Tibial nerve (tissue), 4 donors: ENCODE data around the gene R3HDM4. TPM values are rescaled to one million over a fixed set of nuclear protein-coding genes. Genes with fewer than 3 reads are reported as not detected.

Experiments used
- DNase-seq, 2 donors: peaks; one replicate each; pipeline ENCODE4 v3.0.0-alpha.2; 2019; ENCODE audit warnings: low spot score in 2 of 2
- H3K27ac ChIP-seq, 4 donors: fragments of 200-600 bp; sonication (generic) in 3 of 4; one replicate each; pipeline ENCODE4 v1.5.1; 2017 to 2019; ENCODE audit warnings: mild to moderate bottlenecking in 1 of 4
- H3K27me3 ChIP-seq, 2 donors: fragments of 200-600 bp; sonication (generic) in 1 of 2; one replicate each; pipeline versions ENCODE4 v1.5.1 to v1.6.0; 2017 to 2019
- H3K36me3 ChIP-seq, 3 donors: fragments of 200-600 bp; sonication (generic); one replicate each; pipeline ENCODE4 v1.5.1; 2018 to 2019
- H3K4me1 ChIP-seq, 4 donors: fragments of 200-600 bp; sonication (generic) in 3 of 4; one replicate each; pipeline ENCODE4 v1.5.1; 2017 to 2019
- H3K4me3 ChIP-seq, 4 donors: fragments of 200-600 bp; sonication (generic) in 3 of 4; one replicate each; pipeline ENCODE4 v1.5.1; 2017 to 2019; ENCODE audit warnings: mild to moderate bottlenecking in 1 of 4, moderate library complexity in 1 of 4
- H3K9me3 ChIP-seq, 4 donors: fragments of 200-600 bp; sonication (generic) in 3 of 4; one replicate each; pipeline ENCODE4 v1.5.1; 2017 to 2019
- EP300 ChIP-seq, 2 donors: sonication (generic); formaldehyde crosslinking; IDR thresholded peaks; one replicate each; pipeline ENCODE4 v1.6.1; 2017; ENCODE audit warnings: antibody characterized with exemption in 2 of 2, mild to moderate bottlenecking in 1 of 2
- POLR2A ChIP-seq, 2 donors: fragments of 450-650 bp; IDR thresholded peaks; one replicate each; pipeline ENCODE4 v1.6.1; 2017; ENCODE audit warnings: antibody characterized with exemption in 2 of 2, mild to moderate bottlenecking in 2 of 2, moderate library complexity in 2 of 2
- WGBS, 2 donors: methylation state at CpG; one replicate each; pipeline ENCODE4 v1.1.5; 2018; 5-methylcytosine and 5-hydroxymethylcytosine counted together
- total RNA-seq, 4 donors: library from RNA; depleted of rRNA; stranded (reverse); fragments of >200 nt; gene quantifications; one replicate each; pipeline ENCODE4 v1.1.0, GENCODE V29; 2016
- TF ChIP-seq, protein P1 (sequence below), 5 experiments: fragments of 200-600 bp in 3 of 5; fragments of 450-650 bp in 2 of 5; sonication (generic) in 3 of 5; IDR thresholded peaks; one replicate each; pipeline ENCODE4 v1.5.1; 2016 to 2019; ENCODE audit warnings: antibody characterized with exemption in 5 of 5, mild to moderate bottlenecking in 3 of 5, moderate library complexity in 2 of 5

Gene R3HDM4
- total RNA-seq, 4 donors from 2014 or later: 30.2 to 47.7 (median 37.6) TPM

- peaks cover 0 to 89% (median 0%) of the 10 kb centered on the region in 3 donors for H3K36me3 ChIP-seq
- TF ChIP-seq EP300 (IDR thresholded peaks at IDR 0.05) (no peak), POLR2A (IDR thresholded peaks at IDR 0.05) (no peak)
- TF ChIP-seq, protein P1, sequence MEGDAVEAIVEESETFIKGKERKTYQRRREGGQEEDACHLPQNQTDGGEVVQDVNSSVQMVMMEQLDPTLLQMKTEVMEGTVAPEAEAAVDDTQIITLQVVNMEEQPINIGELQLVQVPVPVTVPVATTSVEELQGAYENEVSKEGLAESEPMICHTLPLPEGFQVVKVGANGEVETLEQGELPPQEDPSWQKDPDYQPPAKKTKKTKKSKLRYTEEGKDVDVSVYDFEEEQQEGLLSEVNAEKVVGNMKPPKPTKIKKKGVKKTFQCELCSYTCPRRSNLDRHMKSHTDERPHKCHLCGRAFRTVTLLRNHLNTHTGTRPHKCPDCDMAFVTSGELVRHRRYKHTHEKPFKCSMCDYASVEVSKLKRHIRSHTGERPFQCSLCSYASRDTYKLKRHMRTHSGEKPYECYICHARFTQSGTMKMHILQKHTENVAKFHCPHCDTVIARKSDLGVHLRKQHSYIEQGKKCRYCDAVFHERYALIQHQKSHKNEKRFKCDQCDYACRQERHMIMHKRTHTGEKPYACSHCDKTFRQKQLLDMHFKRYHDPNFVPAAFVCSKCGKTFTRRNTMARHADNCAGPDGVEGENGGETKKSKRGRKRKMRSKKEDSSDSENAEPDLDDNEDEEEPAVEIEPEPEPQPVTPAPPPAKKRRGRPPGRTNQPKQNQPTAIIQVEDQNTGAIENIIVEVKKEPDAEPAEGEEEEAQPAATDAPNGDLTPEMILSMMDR (IDR thresholded peaks at IDR 0.05): no peak
- H3K4me3 ChIP-seq: no peak overlapping the region
- peaks cover 0 to 43% (median 13%) of the 10 kb centered on the region in 4 donors for H3K4me1 ChIP-seq
- no peak for DNase-seq
- no peaks in the 10 kb centered on the region for H3K27me3 ChIP-seq
- 86 to 90% methylated on average over 22 to 23 of the region's 33 CpGs for WGBS, 2 donors
- no peaks in the 10 kb centered on the region for H3K9me3 ChIP-seq
- H3K27ac ChIP-seq: peak overlapping the region; percentile 74 to 90 (median 80)
Measured at GRCh38 chr19:871446-872265, 41.4 kb downstream of the R3HDM4 start.

DNA sequence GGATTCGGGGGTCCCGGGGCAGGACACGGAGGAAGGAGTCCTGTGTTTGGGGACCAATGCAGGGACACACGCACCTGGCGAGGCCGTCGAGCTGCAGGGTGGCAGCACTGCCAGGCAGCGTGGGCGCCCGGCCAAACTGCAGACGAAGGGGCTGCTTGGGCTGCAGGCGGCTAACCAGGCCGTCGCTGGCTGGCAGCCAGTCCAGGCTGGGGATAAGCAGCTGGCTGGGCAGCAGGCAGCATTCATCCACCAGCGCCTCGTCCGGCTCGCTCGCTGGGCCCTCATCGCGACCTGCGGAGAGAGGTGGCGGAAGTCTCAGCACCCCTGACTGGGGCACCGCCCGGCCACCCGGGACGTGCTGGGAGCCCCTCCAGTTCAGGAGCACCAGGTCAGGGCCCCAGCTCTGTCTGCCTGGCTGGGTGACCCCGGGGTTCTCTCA is 42.0 kb downstream of the R3HDM4 start:
- no peaks in the 10 kb centered on the region for H3K9me3 ChIP-seq
- H3K27me3 ChIP-seq: no peaks in the 10 kb centered on the region
- WGBS, 2 donors: 77% methylated on average over 12 to 15 of the region's 28 CpGs
- H3K36me3 ChIP-seq: peaks cover 0 to 85% (median 0%) of the 10 kb centered on the region in 3 donors
- peak overlapping the region in 1 of 4 donors; percentile 90 for H3K27ac ChIP-seq
- peaks cover 0 to 43% (median 13%) of the 10 kb centered on the region in 4 donors for H3K4me1 ChIP-seq
- H3K4me3 ChIP-seq: no peak overlapping the region
- no peak for DNase-seq
- TF ChIP-seq, protein P1 (IDR thresholded peaks at IDR 0.05): no peak
- TF ChIP-seq EP300 (IDR thresholded peaks at IDR 0.05): peak in 1 of 2 donors; percentile 9

DNA sequence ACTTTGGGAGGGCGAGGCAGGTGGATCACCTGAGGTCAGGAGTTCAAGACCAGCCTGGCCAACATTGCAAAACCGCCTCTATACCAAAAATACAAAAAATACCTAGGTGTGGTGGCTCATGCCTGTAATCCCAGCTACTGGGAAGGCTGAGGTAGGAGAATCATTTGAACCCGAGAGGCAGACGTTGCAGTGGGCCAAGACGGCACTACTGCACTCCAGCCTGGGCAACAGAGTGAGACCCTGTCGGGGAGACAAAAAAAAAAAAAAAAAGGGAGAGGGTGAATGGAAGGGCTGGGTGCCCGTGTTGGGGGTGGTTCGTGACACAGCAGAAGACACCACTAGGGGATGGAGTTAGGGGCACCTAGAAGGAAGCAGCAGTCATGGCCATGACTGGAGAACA is 42.7 kb downstream of the R3HDM4 start:
- DNase-seq: no peak
- WGBS, 2 donors: 88 to 92% methylated on average over 8 of the region's 8 CpGs
- no peaks in the 10 kb centered on the region for H3K9me3 ChIP-seq

GRCh38 chr19:869245-870177 is 43.5 kb downstream of the R3HDM4 start:
- Histone ChIP-seq H3K36me3 (peaks cover 0 to 76% (median 0%) of the 10 kb centered on the region in 3 donors), H3K27me3 (no peaks in the 10 kb centered on the region), H3K9me3 (no peaks in the 10 kb centered on the region), H3K4me1 (peaks cover 0 to 43% (median 13%) of the 10 kb centered on the region in 4 donors), H3K4me3 (no peak overlapping the region), H3K27ac (peak overlapping the region; percentile 80 to 90 (median 86))
- TF ChIP-seq EP300 (IDR thresholded peaks at IDR 0.05): peak in 1 of 2 donors; percentile 59
- TF ChIP-seq POLR2A (IDR thresholded peaks at IDR 0.05): no peak
- TF ChIP-seq, protein P1 (IDR thresholded peaks at IDR 0.05): no peak
- 54% methylated on average over 29 of the region's 29 CpGs for WGBS, 2 donors
- DNase-seq: peak; percentile 58 to 80

More for the DNA sequence above, 42.7 kb downstream of the R3HDM4 start:
- Histone ChIP-seq H3K4me3 (no peak overlapping the region), H3K4me1 (peaks cover 0 to 43% (median 13%) of the 10 kb centered on the region in 4 donors), H3K27me3 (no peaks in the 10 kb centered on the region), H3K27ac (peak overlapping the region; percentile 68 to 90 (median 82)), H3K36me3 (peaks cover 0 to 84% (median 0%) of the 10 kb centered on the region in 3 donors)
- no peak for TF ChIP-seq POLR2A (IDR thresholded peaks at IDR 0.05)
- TF ChIP-seq, protein P1 (IDR thresholded peaks at IDR 0.05): no peak
- no peak for TF ChIP-seq EP300 (IDR thresholded peaks at IDR 0.05)
